Measurements from ENCODE around the gene ARFGAP1.
"Not testable (repeated sequence)": the region's sequence is repeated elsewhere in the genome, so short reads cannot be mapped to it uniquely, and the experiment has no call there.

Gene ARFGAP1

DNA sequence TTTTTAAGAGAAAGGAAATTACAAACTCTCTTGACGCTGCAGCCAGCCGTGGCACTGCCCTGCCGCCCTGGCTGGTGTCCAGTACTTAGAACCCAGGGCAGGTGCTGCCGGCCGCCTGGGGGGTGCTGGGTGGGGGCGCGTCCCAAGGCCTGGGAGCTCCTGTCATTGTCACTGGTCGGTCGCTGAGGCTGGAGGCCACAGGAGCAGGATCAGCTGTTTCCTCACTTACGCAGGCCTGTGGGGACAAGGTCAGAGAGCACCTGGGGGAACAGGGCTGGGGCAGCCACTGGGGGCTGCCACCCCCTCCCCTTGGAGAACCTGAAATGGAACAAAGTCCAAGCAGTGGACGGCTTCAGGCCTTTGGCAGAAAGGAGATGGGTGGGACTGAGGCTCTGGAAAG is 31.3 kb upstream of the ARFGAP1 start:
- DNase-seq (ENCODE audit: low read depth): no peak

GRCh38 chr20:63242736-63243135 is 29.9 kb upstream of the ARFGAP1 start:
- DNase-seq (ENCODE audit: low read depth): no peak

GRCh38 chr20:63243604-63244247 is 28.9 kb upstream of the ARFGAP1 start:
- no peak for DNase-seq (ENCODE audit: low read depth)

DNA sequence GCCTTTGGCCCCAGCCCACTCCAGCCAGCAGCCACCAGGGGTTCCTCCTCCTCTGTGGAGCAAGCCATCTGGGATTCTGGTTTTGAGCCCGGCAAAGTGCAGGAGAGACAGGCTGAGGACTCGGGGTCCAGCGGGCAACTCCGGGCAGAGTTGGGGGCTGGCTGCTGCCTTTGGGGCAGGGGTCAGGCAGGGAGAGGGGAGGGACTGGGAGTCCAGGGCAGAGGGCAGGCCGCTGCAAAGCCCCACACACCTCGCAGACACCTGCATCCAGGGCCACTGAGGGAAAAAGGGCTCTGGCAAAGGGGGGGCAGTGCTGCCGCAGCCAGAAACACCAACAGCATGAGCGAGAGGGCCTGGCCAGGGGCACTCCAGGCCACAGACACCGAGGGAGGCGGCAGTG is 28.1 kb upstream of the ARFGAP1 start:
- DNase-seq (ENCODE audit: low read depth): no peak

- DNase-seq (ENCODE audit: low read depth): no peak
Measured at GRCh38 chr20:63246490-63247288, 25.9 kb upstream of the ARFGAP1 start.

- no peak for DNase-seq (ENCODE audit: low read depth)
Measured at GRCh38 chr20:63247671-63248228, 24.9 kb upstream of the ARFGAP1 start.

GRCh38 chr20:63248835-63249591 is 23.6 kb upstream of the ARFGAP1 start:
- no peak for DNase-seq (ENCODE audit: low read depth)

- DNase-seq (ENCODE audit: low read depth): no peak
Measured at GRCh38 chr20:63249891-63250290, 22.7 kb upstream of the ARFGAP1 start.

- not testable (repeated sequence) for DNase-seq (ENCODE audit: low read depth)
Measured at GRCh38 chr20:63251350-63251749, 21.3 kb upstream of the ARFGAP1 start.

GRCh38 chr20:63252284-63252711 is 20.3 kb upstream of the ARFGAP1 start:
- no peak for DNase-seq (ENCODE audit: low read depth)

- no peak for DNase-seq (ENCODE audit: low read depth)
Measured at GRCh38 chr20:63253065-63253437, 19.6 kb upstream of the ARFGAP1 start.

DNA sequence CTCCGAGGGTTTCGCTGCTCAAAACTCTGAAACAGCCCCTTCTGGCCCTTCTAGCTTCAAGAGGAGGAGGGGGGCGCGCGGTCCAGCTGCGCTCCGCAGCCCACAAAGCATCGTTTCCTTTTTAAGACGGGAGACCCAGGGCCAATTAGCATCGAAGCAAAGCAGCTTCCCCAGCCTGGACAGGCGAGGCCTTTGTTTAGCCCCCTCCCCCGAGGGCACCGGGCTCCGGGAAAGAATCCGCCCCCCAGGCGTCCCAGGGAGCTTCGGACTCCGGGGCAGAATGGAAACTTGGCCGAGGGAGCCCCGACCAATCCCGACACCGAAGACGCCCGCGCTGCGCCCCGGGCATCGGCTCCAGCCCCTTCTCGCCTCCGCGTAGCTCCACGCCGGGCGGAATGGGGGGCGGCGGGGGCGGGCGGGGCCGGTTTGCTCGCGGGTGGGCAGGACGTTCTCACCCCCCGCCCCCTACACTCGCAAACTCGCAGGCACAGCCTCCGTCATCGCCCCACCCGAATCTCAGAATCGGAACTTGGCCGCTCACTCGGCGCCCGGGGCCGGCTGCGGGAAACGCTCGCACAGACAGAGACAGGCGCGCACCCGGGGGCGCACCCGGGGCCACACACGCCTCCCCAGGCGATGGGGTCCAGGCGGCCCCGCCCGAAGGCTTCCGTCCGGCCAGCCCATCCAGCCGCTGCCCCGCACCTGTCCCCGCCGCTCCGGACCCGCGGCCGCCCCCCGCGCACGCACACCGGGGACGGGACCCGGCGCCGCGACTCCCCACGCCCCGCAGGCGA is 19.0 kb upstream of the ARFGAP1 start:
- DNase-seq (ENCODE audit: low read depth): no peak

GRCh38 chr20:63254232-63254605 is 18.4 kb upstream of the ARFGAP1 start, which contains the start of gene NKAIN4:
Gene NKAIN4, minus strand, starts transcription at chr20:63254463. Its CDS starts 13 bp downstream, at chr20:63254450.
- DNase-seq (ENCODE audit: low read depth): no peak

DNA sequence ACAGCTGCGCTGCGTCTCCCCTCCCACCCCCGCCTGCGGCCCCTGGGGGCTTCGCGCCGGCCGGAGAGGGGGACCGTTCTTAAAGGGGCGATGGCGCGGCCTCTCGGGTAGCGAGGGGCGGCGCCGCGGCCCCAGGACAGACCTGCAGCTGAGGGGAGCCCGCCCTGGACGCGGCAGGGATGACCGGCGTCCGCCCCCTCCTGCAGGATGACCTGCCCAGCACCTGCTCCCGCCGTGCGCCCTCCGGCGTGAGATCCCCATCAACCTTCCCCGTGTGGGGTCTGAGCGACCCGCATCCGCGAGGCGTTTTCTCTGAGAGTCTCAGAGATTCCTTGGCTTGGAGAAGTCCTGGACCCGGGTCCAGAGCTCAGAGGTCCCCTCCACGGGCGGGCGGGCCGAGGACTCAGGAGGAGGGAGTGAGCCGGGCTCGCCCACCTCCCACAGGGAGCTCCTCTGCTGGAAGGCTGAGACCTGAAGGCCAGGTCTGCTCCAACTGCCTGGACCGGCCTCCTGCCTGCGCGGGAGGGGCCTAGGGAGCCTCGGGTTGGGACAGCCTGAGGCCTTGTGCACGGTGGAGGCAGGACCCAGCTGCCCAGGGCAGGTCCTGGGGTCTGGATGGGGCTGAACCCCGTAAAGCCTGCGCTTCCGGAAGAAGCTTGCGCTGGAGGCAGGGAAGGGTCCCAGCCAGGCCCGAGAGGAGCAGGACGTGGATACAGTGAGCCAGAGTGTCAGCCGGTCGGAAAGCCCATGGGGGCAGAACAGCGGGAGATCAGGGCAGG is 17.8 kb upstream of the ARFGAP1 start:
- DNase-seq (ENCODE audit: low read depth): no peak

DNA sequence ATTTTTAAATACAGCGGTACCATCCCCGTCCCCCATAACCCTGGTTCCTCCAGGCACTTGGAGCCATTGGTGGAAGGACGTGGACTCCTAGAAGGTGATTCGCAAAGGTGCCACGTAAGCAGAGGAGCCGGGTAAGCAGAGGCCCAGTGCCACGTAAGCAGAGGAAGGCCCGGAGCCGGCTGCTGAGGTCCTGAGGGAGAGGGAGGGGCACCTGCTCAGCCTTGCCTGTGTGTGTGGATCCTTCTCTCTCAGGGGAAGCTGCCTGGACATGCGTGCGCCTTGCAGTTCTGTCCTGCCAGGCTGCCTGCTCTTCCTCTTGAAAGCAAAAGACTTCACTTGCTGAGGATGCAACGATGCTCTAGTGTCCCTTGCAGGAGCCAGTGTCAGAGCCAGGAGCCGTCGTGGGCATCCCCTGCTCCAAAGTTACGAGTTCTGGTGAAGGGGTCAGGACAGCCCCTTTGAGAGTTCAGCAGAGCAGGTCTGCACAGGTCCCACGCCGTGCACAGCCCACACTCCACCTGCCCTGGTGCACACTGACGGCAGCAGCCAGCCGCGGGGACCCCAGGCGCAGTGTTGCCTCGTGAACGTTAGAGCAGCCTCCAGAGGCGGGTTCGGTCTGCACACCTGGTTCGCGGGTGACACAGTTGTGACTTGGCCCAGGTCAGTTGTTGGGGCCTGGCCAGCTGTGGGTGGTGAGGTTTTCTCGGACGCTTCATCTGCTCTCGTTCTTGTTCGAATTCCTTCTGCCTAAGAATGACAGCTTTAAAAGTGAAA is 16.5 kb upstream of the ARFGAP1 start:
- DNase-seq (ENCODE audit: low read depth): no peak

- no peak for DNase-seq (ENCODE audit: low read depth)
Measured at GRCh38 chr20:63256954-63257353, 15.7 kb upstream of the ARFGAP1 start.

GRCh38 chr20:63257629-63258028 is 15.0 kb upstream of the ARFGAP1 start:
- DNase-seq (ENCODE audit: low read depth): no peak

DNA sequence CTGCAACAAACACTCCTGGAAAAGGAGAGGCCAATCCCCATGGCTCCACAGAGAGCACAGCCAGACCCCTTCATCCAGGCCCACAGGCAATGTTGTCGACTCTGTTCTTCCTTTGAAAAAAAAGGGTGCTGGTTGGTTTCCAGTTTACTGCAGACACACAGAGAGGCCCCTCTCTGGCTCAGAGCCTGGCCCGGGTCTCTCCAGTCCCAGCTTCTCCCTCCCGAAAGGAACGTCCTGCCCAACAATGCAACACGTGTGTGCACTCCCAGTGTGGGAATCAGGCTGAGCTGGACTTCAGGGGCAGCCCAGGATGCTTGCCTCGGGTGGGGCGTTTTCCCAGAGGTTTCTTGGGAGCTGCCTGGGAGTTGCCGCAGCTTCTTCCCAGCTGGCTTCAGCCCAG is 13.8 kb upstream of the ARFGAP1 start:
- DNase-seq (ENCODE audit: low read depth): no peak

GRCh38 chr20:63259734-63260460 is 12.7 kb upstream of the ARFGAP1 start:
- no peak for DNase-seq (ENCODE audit: low read depth)
